Measurements from ENCODE around the gene OPA3.

Gene OPA3

GRCh38 chr19:45499196-45500180, 85.1 kb downstream of the OPA3 start:
- TF ChIP-seq CTCF (IDR thresholded peaks at IDR 0.05; ENCODE audit: extremely low read depth, missing control alignments) = no peak
- peak; percentile 82 for DNase-seq (ENCODE audit: low spot score)

GRCh38 chr19:45498411-45499195, 86.0 kb downstream of the OPA3 start, which contains the start of gene PPM1N:
Gene PPM1N (plus strand): TSS chr19:45498443. CDS start chr19:45498473, 30 bp downstream.
- TF ChIP-seq CTCF (IDR thresholded peaks at IDR 0.05; ENCODE audit: extremely low read depth, missing control alignments) = peak; percentile 17
- DNase-seq (ENCODE audit: low spot score) = peak; percentile 72

- TF ChIP-seq CTCF (IDR thresholded peaks at IDR 0.05; ENCODE audit: extremely low read depth, missing control alignments) = no peak
- DNase-seq (ENCODE audit: low spot score) = no peak
These were observed 86.8 kb downstream of the OPA3 start for GRCh38 chr19:45497791-45498190.

- DNase-seq (ENCODE audit: low spot score) = peak; percentile 58
- no peak for TF ChIP-seq CTCF (IDR thresholded peaks at IDR 0.05; ENCODE audit: extremely low read depth, missing control alignments)
These were observed 88.2 kb downstream of the OPA3 start for GRCh38 chr19:45496349-45496953.

- TF ChIP-seq CTCF (IDR thresholded peaks at IDR 0.05; ENCODE audit: extremely low read depth, missing control alignments) = no peak
- DNase-seq (ENCODE audit: low spot score) = no peak
These were observed 89.4 kb downstream of the OPA3 start for GRCh38 chr19:45495178-45495577.

GRCh38 chr19:45494261-45494916, 90.2 kb downstream of the OPA3 start:
- no peak for TF ChIP-seq CTCF (IDR thresholded peaks at IDR 0.05; ENCODE audit: extremely low read depth, missing control alignments)
- no peak for DNase-seq (ENCODE audit: low spot score)

Data from GM20000 (cell line).